AG04450 (cell line): ENCODE data around the gene PLXDC2. TPM values are rescaled to one million over a fixed set of nuclear protein-coding genes. Genes with fewer than 3 reads are reported as not detected.
"Not testable (repeated sequence)": the region's sequence is repeated elsewhere in the genome, so short reads cannot be mapped to it uniquely, and the experiment has no call there.

Experiments
- CTCF ChIA-PET: fragments of 300-600, 350-600 bp; formaldehyde crosslinking; extraction: SDS; loops from one replicate; lab custom pipeline; 2022; ENCODE audit warnings: antibody characterized with exemption, inconsistent platforms; lab: Charles Lee
- POLR2A ChIA-PET: fragments of 350-600 bp; formaldehyde crosslinking; extraction: SDS; loops from one replicate; lab custom pipeline; 2021; ENCODE audit warnings: antibody characterized with exemption, inconsistent platforms; lab: Yijun Ruan, JAX
- DNase-seq: peaks from one replicate; pipeline ENCODE4 v3.0.0-alpha.2; 2011; ENCODE audit warnings: low read depth, low spot score
- H3K27ac ChIP-seq: one replicate; pipeline ENCODE4 v1.5.1; 2012; ENCODE audit warnings: low read depth, low read length, control low read depth
- H3K27me3 ChIP-seq: one replicate; pipeline ENCODE4 v1.6.0; 2012; ENCODE audit warnings: low read length; ENCODE audit not compliant: control insufficient read depth, insufficient read depth
- H3K4me3 ChIP-seq: 2 replicates; pipeline ENCODE4 v1.5.1; 2011; ENCODE audit warnings: mild to moderate bottlenecking, low read depth, low read length, control low read depth
- H3K9me3 ChIP-seq: 2 replicates; pipeline ENCODE4 v1.5.1; 2012; ENCODE audit warnings: low read length; ENCODE audit not compliant: control insufficient read depth, insufficient read depth
- CTCF ChIP-seq: IDR thresholded peaks from 2 replicates; pipeline ENCODE4 v1.5.1; 2011; ENCODE audit warnings: low read depth, low read length, control low read depth, inconsistent platforms
- polyA plus RNA-seq: library from polyadenylated mRNA; depleted of rRNA; stranded (reverse); fragments of >200 nt; gene quantifications from 2 replicates; pipeline ENCODE4 v1.2.3, GENCODE V29; 2011

Gene PLXDC2
- polyA plus RNA-seq, 1 experiment = 10.4 TPM

DNA sequence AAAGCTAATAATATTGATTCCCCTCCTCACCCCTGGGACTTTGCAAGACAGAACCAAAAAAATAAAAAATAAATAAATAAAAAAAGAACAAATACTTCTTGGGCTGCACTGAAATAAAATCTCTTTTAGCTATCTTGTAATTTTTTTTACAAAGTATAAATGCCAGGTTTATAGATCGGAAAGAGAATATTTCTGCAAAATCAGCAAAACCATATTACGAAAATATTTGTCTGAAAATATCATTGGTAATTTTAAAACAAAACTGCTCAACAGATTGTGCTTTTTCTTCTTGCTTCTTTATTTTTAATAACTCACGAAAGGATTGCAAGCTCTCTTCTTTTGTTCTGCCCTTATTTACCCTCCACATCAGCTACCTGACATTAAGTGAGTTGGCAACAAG, 213.3 kb downstream of the PLXDC2 start:
- DNase-seq = no peak
- Histone ChIP-seq H3K27me3 (no peaks in the 10 kb centered on the region), H3K27ac (no peak overlapping the region), H3K9me3 (no peaks in the 10 kb centered on the region), H3K4me3 (no peak overlapping the region)
- POLR2A ChIA-PET = no interaction called here
- no peak for TF ChIP-seq CTCF
- CTCF ChIA-PET = no interaction called here

DNA sequence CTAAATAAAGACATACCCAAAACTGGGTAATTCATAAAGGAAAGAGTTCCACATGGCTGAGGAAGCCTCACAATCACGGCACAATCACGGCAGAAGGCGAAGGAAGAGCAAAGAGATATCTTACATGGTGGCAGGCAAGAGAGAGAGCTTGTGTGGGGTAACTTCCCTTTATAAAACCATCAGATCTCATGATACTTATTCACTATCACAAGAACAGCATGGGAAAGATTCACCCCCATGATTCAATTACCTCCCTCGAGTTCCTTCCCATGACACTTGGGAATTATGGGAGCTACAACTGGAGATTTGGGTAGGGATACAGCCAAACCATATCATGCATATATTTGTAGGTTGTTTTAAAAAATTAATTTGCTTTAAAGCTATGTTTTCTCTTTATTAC, 217.2 kb downstream of the PLXDC2 start:
- H3K27ac ChIP-seq = no peak overlapping the region
- no peaks in the 10 kb centered on the region for H3K9me3 ChIP-seq
- H3K27me3 ChIP-seq = no peaks in the 10 kb centered on the region
- TF ChIP-seq CTCF = no peak
- DNase-seq = no peak
- ChIA-PET POLR2A (no interaction called here), CTCF (no interaction called here)
- H3K4me3 ChIP-seq = no peak overlapping the region

DNA sequence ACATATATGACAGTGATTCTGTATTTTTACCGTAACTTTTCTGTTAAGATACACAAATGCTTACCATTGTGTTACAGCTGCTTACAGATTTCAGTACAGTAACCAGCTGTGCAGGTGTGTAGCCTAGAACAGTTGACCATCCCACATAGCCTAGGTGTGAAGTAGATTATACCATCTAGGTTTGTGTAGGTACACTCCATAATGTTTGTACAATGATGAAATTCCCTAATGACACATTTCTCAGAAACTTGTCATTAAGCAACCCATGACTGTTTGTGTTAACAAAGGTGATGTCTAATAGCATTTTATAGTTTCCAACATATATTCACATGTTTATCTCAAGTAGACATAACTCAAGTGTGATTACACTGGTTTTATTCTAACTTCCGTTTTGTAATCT, 218.5 kb downstream of the PLXDC2 start:
- H3K27ac ChIP-seq = no peak overlapping the region
- no peak for DNase-seq
- H3K9me3 ChIP-seq = no peaks in the 10 kb centered on the region
- POLR2A ChIA-PET = no interaction called here
- H3K27me3 ChIP-seq = no peaks in the 10 kb centered on the region
- CTCF ChIA-PET = no interaction called here
- H3K4me3 ChIP-seq = no peak overlapping the region
- no peak for TF ChIP-seq CTCF

GRCh38 chr10:20040012-20040411, 223.8 kb downstream of the PLXDC2 start:
- TF ChIP-seq CTCF = no peak
- H3K9me3 ChIP-seq = no peaks in the 10 kb centered on the region
- ChIA-PET POLR2A (no interaction called here), CTCF (no interaction called here)
- no peaks in the 10 kb centered on the region for H3K27me3 ChIP-seq
- DNase-seq = no peak
- H3K27ac ChIP-seq = no peak overlapping the region
- no peak overlapping the region for H3K4me3 ChIP-seq

- no peak for TF ChIP-seq CTCF
- ChIA-PET CTCF (no interaction called here), POLR2A (no interaction called here)
- Histone ChIP-seq H3K4me3 (no peak overlapping the region), H3K9me3 (no peaks in the 10 kb centered on the region), H3K27me3 (no peaks in the 10 kb centered on the region), H3K27ac (no peak overlapping the region)
- DNase-seq = no peak
These were observed 225.7 kb downstream of the PLXDC2 start for GRCh38 chr10:20041931-20042330.

- DNase-seq, POLR2A ChIA-PET, H3K27ac ChIP-seq, H3K27me3 ChIP-seq, CTCF ChIA-PET, H3K4me3 ChIP-seq, H3K9me3 ChIP-seq: not testable (repeated sequence)
These were observed 228.9 kb downstream of the PLXDC2 start for GRCh38 chr10:20045100-20045499.
